Panc1 (cell line): ENCODE measurements around the gene PEX13. TPM values are rescaled to one million over a fixed set of nuclear protein-coding genes. Genes with fewer than 3 reads are reported as not detected.

Experiments used
- ATAC-seq: fragments of 200-7000 bp; cut with Tn5 transposase; 2 replicates; pipeline ENCODE4 v1.9.1; 2020; ENCODE audit warnings: mild to moderate bottlenecking, moderate library complexity
- BruUV-seq: library from RNA; stranded (reverse); fragments of 400-500 nt; replicated peaks from 2 replicates; lab custom pipeline; 2021; lab: Mats Ljungman, UMichigan
- CTCF ChIA-PET: fragments of 300-600 bp; sonication (Branson Sonifier 250); formaldehyde crosslinking; loops from one replicate; lab custom pipeline; 2022; ENCODE audit warnings: antibody characterized with exemption; lab: Charles Lee
- POLR2A ChIA-PET: fragments of 300-600 bp; sonication (Branson Sonifier 250); formaldehyde crosslinking; loops from one replicate; lab custom pipeline; 2022; ENCODE audit warnings: antibody characterized with exemption; lab: Charles Lee
- DNase-seq: peaks from one replicate; pipeline ENCODE4 v3.0.0-alpha.2; 2010; ENCODE audit warnings: low read depth, low spot score
- H3K27ac ChIP-seq: 2 replicates; pipeline ENCODE4 v1.5.1; 2011; ENCODE audit warnings: mild to moderate bottlenecking, low read length, inconsistent platforms
- H3K27me3 ChIP-seq: fragments of 200-500 bp; sonication (Bioruptor generic); 2 replicates; pipeline ENCODE4 v1.6.0; 2014; ENCODE audit warnings: low read length, inconsistent platforms; ENCODE audit not compliant: control insufficient read depth, insufficient read depth
- H3K36me3 ChIP-seq: fragments of 200-500 bp; sonication (Bioruptor generic); 2 replicates; pipeline ENCODE4 v1.5.1; 2014; ENCODE audit warnings: inconsistent platforms, mild to moderate bottlenecking, low read length, moderate library complexity; ENCODE audit not compliant: control insufficient read depth, insufficient read depth
- H3K4me1 ChIP-seq: 2 replicates; pipeline ENCODE4 v1.5.1; 2011; ENCODE audit warnings: inconsistent platforms, mild to moderate bottlenecking, low read length, moderate library complexity; ENCODE audit not compliant: control insufficient read depth, insufficient read depth
- H3K4me3 ChIP-seq, 2 experiments: 2 replicates each; pipeline ENCODE4 v1.5.1; 2011 to 2012; ENCODE audit warnings: low read depth in 2 of 2, low read length in 2 of 2, mild to moderate bottlenecking in 2 of 2, inconsistent platforms in 1 of 2, moderate library complexity in 1 of 2
- H3K9me3 ChIP-seq: fragments of 200-500 bp; sonication (Bioruptor generic); 2 replicates; pipeline ENCODE4 v1.5.1; 2014; ENCODE audit warnings: low read depth, mild to moderate bottlenecking, inconsistent platforms, low read length, moderate library complexity; ENCODE audit not compliant: control insufficient read depth, insufficient read depth
- POLR2AphosphoS5 ChIP-seq: IDR thresholded peaks from 2 replicates; pipeline ENCODE4 v1.6.1; 2012; ENCODE audit warnings: mild to moderate bottlenecking, low read depth, low read length, moderate library complexity
- SIN3A ChIP-seq: IDR thresholded peaks from 2 replicates; pipeline ENCODE4 v1.6.1; 2012; ENCODE audit warnings: low read depth, mild to moderate bottlenecking, low read length, moderate library complexity, borderline replicate concordance; ENCODE audit not compliant: insufficient read depth
- TCF7L2 ChIP-seq: IDR thresholded peaks from 2 replicates; pipeline ENCODE4 v1.6.1; 2011; ENCODE audit warnings: mild to moderate bottlenecking, low read depth, low read length, inconsistent platforms
- in situ Hi-C: cut with HindIII; loops from 2 replicates; pipeline ENCODE4 v1.10.0; 2016; ENCODE audit warnings: low sequenced_read_pairs, low pct_unique_long_range_greater_than_20kb
- intact Hi-C: fragments of 100-400 bp; cut with micrococcal nuclease; formaldehyde crosslinking; loops from one replicate; pipeline ENCODE4 v1.10.0; 2022; ENCODE audit not compliant: unreplicated experiment
- total RNA-seq: library from RNA; stranded (reverse); gene quantifications from one replicate; pipeline ENCODE4 v1.2.1, GENCODE V29; 2021; ENCODE audit not compliant: unreplicated experiment
- TF ChIP-seq, protein P1 (sequence below), 2 experiments: IDR thresholded peaks; 2 replicates each; pipeline ENCODE4 v1.6.1; 2011 to 2012; ENCODE audit warnings: low read depth in 2 of 2, control low read depth in 1 of 2, low read length in 1 of 2, mild to moderate bottlenecking in 1 of 2, moderate library complexity in 1 of 2; ENCODE audit not compliant: insufficient read depth in 1 of 2
- TF ChIP-seq, protein P2 (sequence below): fragments of 450-650 bp; IDR thresholded peaks from 2 replicates; pipeline ENCODE4 v1.5.1; 2017; ENCODE audit warnings: mild to moderate bottlenecking

The PEX13 gene
- total RNA-seq, 1 experiment from 2014 or later: 24.7 TPM

DNA sequence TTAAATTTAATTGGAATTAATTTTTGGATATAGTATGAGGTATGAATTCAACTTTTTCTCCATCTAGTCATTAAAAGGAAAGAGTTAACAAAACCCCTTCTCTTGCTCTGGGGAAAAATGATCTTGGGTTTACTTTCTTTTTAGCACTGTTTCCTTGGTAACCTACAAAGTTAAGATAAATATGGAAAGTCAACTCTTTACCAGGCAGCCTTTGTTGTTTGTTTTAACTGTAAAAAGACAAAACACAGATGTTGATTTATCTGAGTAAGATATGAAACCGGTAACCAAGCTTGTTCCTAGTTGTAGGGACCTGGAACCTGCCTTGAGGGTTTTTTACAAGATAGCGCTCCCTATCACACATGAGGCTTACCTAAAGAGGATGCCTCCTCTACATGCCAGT is 38.0 kb downstream of the PEX13 start:
- no peaks in the 10 kb centered on the region for H3K27me3 ChIP-seq
- POLR2A ChIA-PET: no interaction called here
- intact Hi-C loops (no loop called here), in situ Hi-C loops (no loop called here)
- TF ChIP-seq TCF7L2 (no peak), POLR2AphosphoS5 (no peak), SIN3A (no peak)
- TF ChIP-seq, protein P1, sequence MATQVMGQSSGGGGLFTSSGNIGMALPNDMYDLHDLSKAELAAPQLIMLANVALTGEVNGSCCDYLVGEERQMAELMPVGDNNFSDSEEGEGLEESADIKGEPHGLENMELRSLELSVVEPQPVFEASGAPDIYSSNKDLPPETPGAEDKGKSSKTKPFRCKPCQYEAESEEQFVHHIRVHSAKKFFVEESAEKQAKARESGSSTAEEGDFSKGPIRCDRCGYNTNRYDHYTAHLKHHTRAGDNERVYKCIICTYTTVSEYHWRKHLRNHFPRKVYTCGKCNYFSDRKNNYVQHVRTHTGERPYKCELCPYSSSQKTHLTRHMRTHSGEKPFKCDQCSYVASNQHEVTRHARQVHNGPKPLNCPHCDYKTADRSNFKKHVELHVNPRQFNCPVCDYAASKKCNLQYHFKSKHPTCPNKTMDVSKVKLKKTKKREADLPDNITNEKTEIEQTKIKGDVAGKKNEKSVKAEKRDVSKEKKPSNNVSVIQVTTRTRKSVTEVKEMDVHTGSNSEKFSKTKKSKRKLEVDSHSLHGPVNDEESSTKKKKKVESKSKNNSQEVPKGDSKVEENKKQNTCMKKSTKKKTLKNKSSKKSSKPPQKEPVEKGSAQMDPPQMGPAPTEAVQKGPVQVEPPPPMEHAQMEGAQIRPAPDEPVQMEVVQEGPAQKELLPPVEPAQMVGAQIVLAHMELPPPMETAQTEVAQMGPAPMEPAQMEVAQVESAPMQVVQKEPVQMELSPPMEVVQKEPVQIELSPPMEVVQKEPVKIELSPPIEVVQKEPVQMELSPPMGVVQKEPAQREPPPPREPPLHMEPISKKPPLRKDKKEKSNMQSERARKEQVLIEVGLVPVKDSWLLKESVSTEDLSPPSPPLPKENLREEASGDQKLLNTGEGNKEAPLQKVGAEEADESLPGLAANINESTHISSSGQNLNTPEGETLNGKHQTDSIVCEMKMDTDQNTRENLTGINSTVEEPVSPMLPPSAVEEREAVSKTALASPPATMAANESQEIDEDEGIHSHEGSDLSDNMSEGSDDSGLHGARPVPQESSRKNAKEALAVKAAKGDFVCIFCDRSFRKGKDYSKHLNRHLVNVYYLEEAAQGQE (IDR thresholded peaks at IDR 0.05; ENCODE audit: insufficient read depth in 1 of 2, low read depth in 2 of 2, low read length in 1 of 2): no peak
- TF ChIP-seq, protein P2, sequence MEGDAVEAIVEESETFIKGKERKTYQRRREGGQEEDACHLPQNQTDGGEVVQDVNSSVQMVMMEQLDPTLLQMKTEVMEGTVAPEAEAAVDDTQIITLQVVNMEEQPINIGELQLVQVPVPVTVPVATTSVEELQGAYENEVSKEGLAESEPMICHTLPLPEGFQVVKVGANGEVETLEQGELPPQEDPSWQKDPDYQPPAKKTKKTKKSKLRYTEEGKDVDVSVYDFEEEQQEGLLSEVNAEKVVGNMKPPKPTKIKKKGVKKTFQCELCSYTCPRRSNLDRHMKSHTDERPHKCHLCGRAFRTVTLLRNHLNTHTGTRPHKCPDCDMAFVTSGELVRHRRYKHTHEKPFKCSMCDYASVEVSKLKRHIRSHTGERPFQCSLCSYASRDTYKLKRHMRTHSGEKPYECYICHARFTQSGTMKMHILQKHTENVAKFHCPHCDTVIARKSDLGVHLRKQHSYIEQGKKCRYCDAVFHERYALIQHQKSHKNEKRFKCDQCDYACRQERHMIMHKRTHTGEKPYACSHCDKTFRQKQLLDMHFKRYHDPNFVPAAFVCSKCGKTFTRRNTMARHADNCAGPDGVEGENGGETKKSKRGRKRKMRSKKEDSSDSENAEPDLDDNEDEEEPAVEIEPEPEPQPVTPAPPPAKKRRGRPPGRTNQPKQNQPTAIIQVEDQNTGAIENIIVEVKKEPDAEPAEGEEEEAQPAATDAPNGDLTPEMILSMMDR: no peak
- H3K9me3 ChIP-seq: no peaks in the 10 kb centered on the region
- CTCF ChIA-PET: no interaction called here
- peaks cover 2% of the 10 kb centered on the region; the same call in 1 of the 2 replicates for H3K36me3 ChIP-seq
- DNase-seq: no peak
- no peak for ATAC-seq
- BruUV-seq: no TSS peak
- no peaks in the 10 kb centered on the region for H3K4me1 ChIP-seq
- no peak overlapping the region for H3K4me3 ChIP-seq
- H3K27ac ChIP-seq: no peak overlapping the region

DNA sequence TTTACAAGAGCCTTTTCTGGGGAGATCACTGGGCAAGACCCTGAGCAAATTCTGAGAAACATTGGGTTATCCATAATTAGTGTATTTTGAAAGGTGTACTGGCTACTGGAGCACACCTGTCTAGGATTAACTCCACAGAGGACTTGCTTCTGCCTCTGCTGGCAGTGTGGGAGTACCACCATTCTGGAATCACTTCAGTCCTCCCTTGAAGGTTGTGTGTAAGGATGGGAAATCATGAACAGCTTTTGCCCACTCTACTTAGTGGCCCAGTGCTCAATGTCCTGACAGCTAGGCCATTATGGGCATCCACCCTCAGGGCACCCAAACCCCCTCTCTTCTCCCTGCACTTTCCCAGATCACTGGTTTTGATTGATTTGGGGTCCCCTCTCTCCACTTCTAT is 40.0 kb downstream of the PEX13 start:
- in situ Hi-C loops (no loop called here), intact Hi-C loops (no loop called here)
- ChIA-PET POLR2A (no interaction called here), CTCF (no interaction called here)
- Histone ChIP-seq H3K4me3 (no peak overlapping the region), H3K9me3 (no peaks in the 10 kb centered on the region), H3K4me1 (no peaks in the 10 kb centered on the region), H3K27ac (no peak overlapping the region), H3K36me3 (no peaks in the 10 kb centered on the region), H3K27me3 (no peaks in the 10 kb centered on the region)
- TF ChIP-seq TCF7L2 (no peak), SIN3A (no peak)
- TF ChIP-seq, protein P1 (IDR thresholded peaks at IDR 0.05; ENCODE audit: insufficient read depth in 1 of 2, low read depth in 2 of 2, low read length in 1 of 2): no peak
- no peak for ATAC-seq
- DNase-seq: no peak
- TSS peak; percentile 43 for BruUV-seq
